ENCODE measurements around the gene SLC7A1. TPM values are rescaled to one million over a fixed set of nuclear protein-coding genes. Genes with fewer than 3 reads are reported as not detected.

SLC7A1 gene
- total RNA-seq, 4 donors from 2014 or later = 26.8 to 44.2 (median 37.5) TPM

GRCh38 chr13:29539856-29540255 is 55.6 kb downstream of the SLC7A1 start:
- Histone ChIP-seq H3K4me1 (peaks cover 0 to 41% (median 3%) of the 10 kb centered on the region in 4 donors), H3K36me3 (no peaks in the 10 kb centered on the region), H3K4me3 (no peak overlapping the region), H3K27ac (no peak overlapping the region), H3K9me3 (no peaks in the 10 kb centered on the region), H3K27me3 (no peaks in the 10 kb centered on the region)
- TF ChIP-seq CTCF (IDR thresholded peaks at IDR 0.05) (no peak), POLR2A (IDR thresholded peaks at IDR 0.05) (no peak)
- DNase-seq = no peak

GRCh38 chr13:29538652-29539040 is 56.8 kb downstream of the SLC7A1 start:
- no peak for TF ChIP-seq CTCF (IDR thresholded peaks at IDR 0.05)
- TF ChIP-seq POLR2A (IDR thresholded peaks at IDR 0.05) = no peak
- DNase-seq = no peak
- Histone ChIP-seq H3K36me3 (no peaks in the 10 kb centered on the region), H3K4me3 (no peak overlapping the region), H3K27ac (peak overlapping the region in 2 of 4 donors; percentile 58 to 68), H3K4me1 (peaks cover 0 to 38% (median 3%) of the 10 kb centered on the region in 4 donors), H3K9me3 (no peaks in the 10 kb centered on the region), H3K27me3 (no peaks in the 10 kb centered on the region)

GRCh38 chr13:29537736-29538651 is 57.5 kb downstream of the SLC7A1 start:
- no peaks in the 10 kb centered on the region for H3K9me3 ChIP-seq
- H3K27me3 ChIP-seq = no peaks in the 10 kb centered on the region
- peak overlapping the region in 2 of 4 donors; percentile 58 to 68 for H3K27ac ChIP-seq
- no peaks in the 10 kb centered on the region for H3K36me3 ChIP-seq
- peaks cover 0 to 32% (median 3%) of the 10 kb centered on the region in 4 donors for H3K4me1 ChIP-seq
- DNase-seq = peak in 2 of 3 donors; percentile 61 to 68
- peak in 2 of 6 experiments; percentile 11 to 19 for TF ChIP-seq CTCF (IDR thresholded peaks at IDR 0.05)
- TF ChIP-seq POLR2A (IDR thresholded peaks at IDR 0.05) = no peak
- H3K4me3 ChIP-seq = no peak overlapping the region

GRCh38 chr13:29536853-29537252 is 58.6 kb downstream of the SLC7A1 start:
- TF ChIP-seq POLR2A (IDR thresholded peaks at IDR 0.05) (no peak), CTCF (IDR thresholded peaks at IDR 0.05) (no peak)
- H3K4me1 ChIP-seq = peaks cover 0 to 27% (median 3%) of the 10 kb centered on the region in 4 donors
- no peaks in the 10 kb centered on the region for H3K27me3 ChIP-seq
- no peaks in the 10 kb centered on the region for H3K9me3 ChIP-seq
- H3K4me3 ChIP-seq = no peak overlapping the region
- peak overlapping the region in 1 of 4 donors; percentile 37 for H3K27ac ChIP-seq
- peaks cover 0 to 10% (median 0%) of the 10 kb centered on the region in 3 donors for H3K36me3 ChIP-seq
- DNase-seq = peak in 1 of 3 donors; percentile 21

- peak in 2 of 3 donors; percentile 65 to 68 for DNase-seq
- H3K27ac ChIP-seq = peak overlapping the region in 2 of 4 donors; percentile 30 to 74
- peak overlapping the region in 2 of 4 donors; percentile 22 to 37 for H3K4me3 ChIP-seq
These were observed 59.5 kb downstream of the SLC7A1 start for GRCh38 chr13:29535663-29536655.

More at GRCh38 chr13:29535663-29536655, 59.5 kb downstream of the SLC7A1 start:
- Histone ChIP-seq H3K27me3 (no peaks in the 10 kb centered on the region), H3K36me3 (peaks cover 0 to 17% (median 0%) of the 10 kb centered on the region in 3 donors), H3K4me1 (peaks cover 0 to 27% (median 3%) of the 10 kb centered on the region in 4 donors), H3K9me3 (no peaks in the 10 kb centered on the region)
- TF ChIP-seq POLR2A (IDR thresholded peaks at IDR 0.05) = no peak
- TF ChIP-seq CTCF (IDR thresholded peaks at IDR 0.05) = no peak
